Mesodermal cell (in vitro differentiated cells): ENCODE measurements around the gene PTPRN2.

Experiments
- H3K27ac ChIP-seq: 2 replicates; pipeline ENCODE4 v1.7.0; 2013; ENCODE audit warnings: mild to moderate bottlenecking, low read depth, low read length, moderate library complexity; ENCODE audit not compliant: severe bottlenecking
- H3K36me3 ChIP-seq: 2 replicates; pipeline ENCODE4 v1.7.1; 2013; ENCODE audit warnings: mild to moderate bottlenecking, low read length, moderate library complexity; ENCODE audit not compliant: control insufficient read depth, insufficient read depth
- H3K4me1 ChIP-seq: one replicate; pipeline ENCODE4 v1.7.1; 2013; ENCODE audit warnings: mild to moderate bottlenecking, low read length; ENCODE audit not compliant: insufficient read depth, control insufficient read depth, poor library complexity, severe bottlenecking
- H3K4me3 ChIP-seq: 2 replicates; pipeline ENCODE4 v1.7.0; 2013; ENCODE audit warnings: low read length, control low read depth, mild to moderate bottlenecking; ENCODE audit not compliant: insufficient read depth, poor library complexity, severe bottlenecking; ENCODE audit errors: extremely low read depth
- H3K9me3 ChIP-seq: 2 replicates; pipeline ENCODE4 v1.7.1; 2013; ENCODE audit warnings: mild to moderate bottlenecking, low read length, moderate library complexity; ENCODE audit not compliant: control insufficient read depth
- WGBS, 2 experiments: methylation state at CpG; one replicate each; pipeline ENCODE4 v1.1.5; 2013; ENCODE audit warnings: missing lambda C conversion rate in 2 of 2; ENCODE audit not compliant: insufficient coverage in 2 of 2; 5-methylcytosine and 5-hydroxymethylcytosine counted together

The PTPRN2 gene

GRCh38 chr7:157744786-157745601, 842.6 kb downstream of the PTPRN2 start:
- Histone ChIP-seq H3K27ac (no peak overlapping the region), H3K36me3 (no peaks in the 10 kb centered on the region), H3K9me3 (peaks cover 66% of the 10 kb centered on the region), H3K4me3 (no peak overlapping the region), H3K4me1 (no peaks in the 10 kb centered on the region)
- WGBS, 2 experiments, result 69 to 75% methylated on average over 14 to 16 of the region's 24 CpGs

GRCh38 chr7:157743781-157744525, 843.7 kb downstream of the PTPRN2 start:
- Histone ChIP-seq H3K4me1 (no peaks in the 10 kb centered on the region), H3K27ac (no peak overlapping the region), H3K9me3 (peaks cover 76% of the 10 kb centered on the region), H3K4me3 (no peak overlapping the region), H3K36me3 (no peaks in the 10 kb centered on the region)
- WGBS, 2 experiments, result 81 to 82% methylated on average over 20 to 21 of the region's 29 CpGs

- H3K9me3 ChIP-seq, result peaks cover 83% of the 10 kb centered on the region
- peaks cover 3% of the 10 kb centered on the region for H3K4me1 ChIP-seq
- WGBS, 2 experiments, result 81 to 86% methylated on average over 24 of the region's 24 CpGs
- no peaks in the 10 kb centered on the region for H3K36me3 ChIP-seq
- no peak overlapping the region for H3K4me3 ChIP-seq
- no peak overlapping the region for H3K27ac ChIP-seq
Observed at GRCh38 chr7:157740251-157740798, 847.3 kb downstream of the PTPRN2 start.

GRCh38 chr7:157739650-157740049, 848.0 kb downstream of the PTPRN2 start:
- Histone ChIP-seq H3K4me3 (no peak overlapping the region), H3K4me1 (peaks cover 3% of the 10 kb centered on the region), H3K27ac (no peak overlapping the region), H3K9me3 (peaks cover 83% of the 10 kb centered on the region), H3K36me3 (no peaks in the 10 kb centered on the region)
- 89% methylated on average over 2 to 5 of the region's 6 CpGs for WGBS, 2 experiments

- Histone ChIP-seq H3K36me3 (no peaks in the 10 kb centered on the region), H3K27ac (no peak overlapping the region), H3K4me1 (peaks cover 3% of the 10 kb centered on the region), H3K4me3 (no peak overlapping the region), H3K9me3 (peaks cover 85% of the 10 kb centered on the region)
- WGBS, 2 experiments, result 79 to 85% methylated on average over 3 to 6 of the region's 8 CpGs
Observed at GRCh38 chr7:157739031-157739430, 848.6 kb downstream of the PTPRN2 start.

- 65% methylated on average over 9 to 11 of the region's 11 CpGs for WGBS, 2 experiments
- no peak overlapping the region for H3K4me3 ChIP-seq
- H3K4me1 ChIP-seq, result peaks cover 3% of the 10 kb centered on the region
- no peak overlapping the region for H3K27ac ChIP-seq
- H3K9me3 ChIP-seq, result peaks cover 77% of the 10 kb centered on the region
- no peaks in the 10 kb centered on the region for H3K36me3 ChIP-seq
Observed at GRCh38 chr7:157738066-157738460, 849.6 kb downstream of the PTPRN2 start.

GRCh38 chr7:157737151-157738065, 850.2 kb downstream of the PTPRN2 start:
- no peak overlapping the region for H3K4me3 ChIP-seq
- H3K27ac ChIP-seq, result no peak overlapping the region
- H3K36me3 ChIP-seq, result no peaks in the 10 kb centered on the region
- WGBS, 2 experiments, result 83 to 85% methylated on average over 32 of the region's 36 CpGs
- H3K4me1 ChIP-seq, result peaks cover 3% of the 10 kb centered on the region
- peaks cover 71% of the 10 kb centered on the region for H3K9me3 ChIP-seq

GRCh38 chr7:157736341-157736740, 851.3 kb downstream of the PTPRN2 start:
- Histone ChIP-seq H3K9me3 (peaks cover 61% of the 10 kb centered on the region), H3K27ac (no peak overlapping the region)
- 72 to 79% methylated on average over 14 of the region's 14 CpGs for WGBS, 2 experiments

GRCh38 chr7:157735826-157736225, 851.8 kb downstream of the PTPRN2 start:
- Histone ChIP-seq H3K4me3 (no peak overlapping the region), H3K4me1 (peaks cover 3% of the 10 kb centered on the region)
- WGBS, 2 experiments, result 80 to 89% methylated on average over 9 to 13 of the region's 14 CpGs

More at GRCh38 chr7:157736341-157736740, 851.3 kb downstream of the PTPRN2 start:
- H3K4me1 ChIP-seq, result peaks cover 3% of the 10 kb centered on the region
- no peaks in the 10 kb centered on the region for H3K36me3 ChIP-seq
- H3K4me3 ChIP-seq, result no peak overlapping the region

More at GRCh38 chr7:157735826-157736225, 851.8 kb downstream of the PTPRN2 start:
- Histone ChIP-seq H3K9me3 (peaks cover 61% of the 10 kb centered on the region), H3K27ac (no peak overlapping the region), H3K36me3 (no peaks in the 10 kb centered on the region)
